ENCODE measurements around the gene SUCLG2. TPM values are rescaled to one million over a fixed set of nuclear protein-coding genes. Genes with fewer than 3 reads are reported as not detected.

The SUCLG2 gene
- total RNA-seq, 1 donor from 2014 or later: 20.8 TPM

DNA sequence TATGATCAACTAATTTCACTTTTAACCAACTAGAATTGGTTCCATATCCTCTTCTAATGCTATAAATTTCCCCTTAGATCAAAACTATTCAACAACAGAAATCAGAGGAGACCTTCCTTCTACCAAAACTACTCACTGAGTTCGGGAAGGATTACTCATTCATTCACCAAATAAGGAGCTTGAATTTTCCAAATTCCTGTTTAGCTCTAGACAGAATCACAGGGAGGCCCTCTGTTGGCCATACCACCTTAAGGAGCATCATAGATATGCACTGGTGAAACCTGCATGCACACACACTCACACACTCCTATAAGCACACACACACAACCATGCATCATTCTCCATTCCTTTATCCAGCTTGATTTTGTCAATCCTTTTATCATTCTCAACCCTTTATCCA, 49.0 kb downstream of the SUCLG2 start:
- Histone ChIP-seq H3K4me3 (ENCODE audit: insufficient read depth, low read depth, low read length) (no peak overlapping the region), H3K36me3 (ENCODE audit: insufficient read depth, low read length) (peaks cover 13% of the 10 kb centered on the region), H3K9me3 (ENCODE audit: insufficient read depth, low read depth, low read length) (no peaks in the 10 kb centered on the region), H3K4me1 (ENCODE audit: insufficient read depth, low read length) (peaks cover 8% of the 10 kb centered on the region), H2AFZ (ENCODE audit: low read depth, low read length) (no peak overlapping the region), H3K79me2 (ENCODE audit: insufficient read depth, low read length) (peaks cover 3% of the 10 kb centered on the region), H3K27me3 (ENCODE audit: insufficient read depth, low read length) (no peaks in the 10 kb centered on the region), H3K4me2 (ENCODE audit: low read length) (peak overlapping the region; percentile 23), H3K9ac (ENCODE audit: low read length) (no peak overlapping the region), H3K27ac (ENCODE audit: low read depth, low read length) (no peak overlapping the region), H4K20me1 (ENCODE audit: insufficient read depth, low read length) (peaks cover 3% of the 10 kb centered on the region)
- no peak overlapping the region for H3K4me3 Mint-ChIP-seq (ENCODE audit: unreplicated experiment)
- no peaks in the 10 kb centered on the region for H3K9me3 Mint-ChIP-seq (ENCODE audit: unreplicated experiment)
- peak; percentile 64 for FAIRE-seq
- peaks cover 2% of the 10 kb centered on the region for H3K36me3 Mint-ChIP-seq (ENCODE audit: low read depth, unreplicated experiment)
- TF ChIP-seq, protein P1, sequence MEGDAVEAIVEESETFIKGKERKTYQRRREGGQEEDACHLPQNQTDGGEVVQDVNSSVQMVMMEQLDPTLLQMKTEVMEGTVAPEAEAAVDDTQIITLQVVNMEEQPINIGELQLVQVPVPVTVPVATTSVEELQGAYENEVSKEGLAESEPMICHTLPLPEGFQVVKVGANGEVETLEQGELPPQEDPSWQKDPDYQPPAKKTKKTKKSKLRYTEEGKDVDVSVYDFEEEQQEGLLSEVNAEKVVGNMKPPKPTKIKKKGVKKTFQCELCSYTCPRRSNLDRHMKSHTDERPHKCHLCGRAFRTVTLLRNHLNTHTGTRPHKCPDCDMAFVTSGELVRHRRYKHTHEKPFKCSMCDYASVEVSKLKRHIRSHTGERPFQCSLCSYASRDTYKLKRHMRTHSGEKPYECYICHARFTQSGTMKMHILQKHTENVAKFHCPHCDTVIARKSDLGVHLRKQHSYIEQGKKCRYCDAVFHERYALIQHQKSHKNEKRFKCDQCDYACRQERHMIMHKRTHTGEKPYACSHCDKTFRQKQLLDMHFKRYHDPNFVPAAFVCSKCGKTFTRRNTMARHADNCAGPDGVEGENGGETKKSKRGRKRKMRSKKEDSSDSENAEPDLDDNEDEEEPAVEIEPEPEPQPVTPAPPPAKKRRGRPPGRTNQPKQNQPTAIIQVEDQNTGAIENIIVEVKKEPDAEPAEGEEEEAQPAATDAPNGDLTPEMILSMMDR (IDR thresholded peaks at IDR 0.05; ENCODE audit: insufficient read depth, low read depth, low read length): peak; percentile 24
- no peak for TF ChIP-seq EZH2 (IDR thresholded peaks at IDR 0.05; ENCODE audit: insufficient read depth, low read length)
- DNase-seq (ENCODE audit: low read depth): peak; percentile 78
- peaks cover 20% of the 10 kb centered on the region for H3K4me1 Mint-ChIP-seq (ENCODE audit: low read depth, unreplicated experiment)
- H3K27me3 Mint-ChIP-seq (ENCODE audit: low read depth, unreplicated experiment): no peaks in the 10 kb centered on the region
- H3K27ac Mint-ChIP-seq (ENCODE audit: unreplicated experiment): no peak overlapping the region

DNA sequence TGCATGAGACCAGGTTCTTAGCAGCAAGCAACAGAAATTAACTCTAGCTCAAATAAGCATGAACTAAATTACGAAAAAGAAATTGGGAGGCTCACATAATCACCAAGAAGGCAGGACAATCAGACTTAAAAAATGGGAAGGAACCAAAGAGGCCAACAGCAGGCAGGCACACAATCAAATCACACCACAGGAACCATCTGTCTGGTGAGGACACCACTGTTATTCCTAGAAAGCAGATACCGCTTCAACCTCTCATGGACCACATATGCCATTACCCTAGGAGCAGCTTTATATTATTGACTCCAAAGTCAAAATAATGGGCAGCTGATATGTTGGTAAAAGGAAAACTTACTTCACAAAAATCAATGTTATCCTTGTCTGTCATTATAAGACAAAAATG, 51.6 kb downstream of the SUCLG2 start:
- Histone ChIP-seq H3K27ac (ENCODE audit: low read depth, low read length) (no peak overlapping the region), H3K79me2 (ENCODE audit: insufficient read depth, low read length) (peaks cover 3% of the 10 kb centered on the region), H2AFZ (ENCODE audit: low read depth, low read length) (no peak overlapping the region), H3K9ac (ENCODE audit: low read length) (no peak overlapping the region), H3K4me2 (ENCODE audit: low read length) (no peak overlapping the region), H3K4me1 (ENCODE audit: insufficient read depth, low read length) (peaks cover 6% of the 10 kb centered on the region), H3K4me3 (ENCODE audit: insufficient read depth, low read depth, low read length) (no peak overlapping the region), H3K9me3 (ENCODE audit: insufficient read depth, low read depth, low read length) (no peaks in the 10 kb centered on the region), H3K36me3 (ENCODE audit: insufficient read depth, low read length) (peaks cover under 1% of the 10 kb centered on the region), H4K20me1 (ENCODE audit: insufficient read depth, low read length) (peaks cover 3% of the 10 kb centered on the region), H3K27me3 (ENCODE audit: insufficient read depth, low read length) (no peaks in the 10 kb centered on the region)
- no peaks in the 10 kb centered on the region for H3K27me3 Mint-ChIP-seq (ENCODE audit: low read depth, unreplicated experiment)
- peaks cover 18% of the 10 kb centered on the region for H3K4me1 Mint-ChIP-seq (ENCODE audit: low read depth, unreplicated experiment)
- no peak overlapping the region for H3K27ac Mint-ChIP-seq (ENCODE audit: unreplicated experiment)
- DNase-seq (ENCODE audit: low read depth) (no peak), FAIRE-seq (no peak)
- H3K4me3 Mint-ChIP-seq (ENCODE audit: unreplicated experiment): no peak overlapping the region
- no peaks in the 10 kb centered on the region for H3K9me3 Mint-ChIP-seq (ENCODE audit: unreplicated experiment)
- H3K36me3 Mint-ChIP-seq (ENCODE audit: low read depth, unreplicated experiment): peaks cover 5% of the 10 kb centered on the region
- TF ChIP-seq, protein P1 (IDR thresholded peaks at IDR 0.05; ENCODE audit: insufficient read depth, low read depth, low read length): no peak
- TF ChIP-seq EZH2 (IDR thresholded peaks at IDR 0.05; ENCODE audit: insufficient read depth, low read length): no peak

DNA sequence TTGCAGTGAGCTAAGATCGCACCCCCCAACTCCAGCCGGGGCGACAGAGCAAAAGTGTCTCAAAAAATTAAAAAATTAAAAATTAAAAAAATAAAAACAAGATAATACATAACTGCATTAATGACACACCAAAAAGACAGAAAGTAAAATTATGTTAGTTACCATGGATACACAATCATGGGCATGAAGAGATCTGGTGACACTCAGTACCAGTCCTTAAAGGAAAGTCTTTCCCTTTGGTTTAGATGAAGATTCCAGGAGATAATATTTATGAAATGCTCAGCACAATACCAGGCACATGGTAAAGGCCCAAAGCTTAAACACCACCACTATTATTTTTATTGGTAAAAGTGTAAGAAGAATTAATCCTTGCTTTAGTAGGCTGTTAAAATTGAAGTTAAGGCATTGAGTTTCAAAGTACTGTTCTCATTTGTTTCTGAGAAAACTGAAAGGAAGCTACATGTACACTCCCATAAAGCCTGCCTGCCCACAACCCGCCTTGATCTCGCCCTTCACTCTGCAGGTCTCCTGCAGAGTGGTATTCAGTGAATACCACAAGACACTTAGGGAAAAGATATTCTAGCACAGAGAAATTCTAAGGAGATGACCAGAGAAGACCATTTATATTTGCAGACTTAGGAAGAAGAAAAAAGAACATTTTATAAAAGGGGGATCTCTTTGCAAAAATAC, 52.3 kb downstream of the SUCLG2 start:
- peaks cover 3% of the 10 kb centered on the region for H4K20me1 ChIP-seq (ENCODE audit: insufficient read depth, low read length)
- no peaks in the 10 kb centered on the region for H3K9me3 Mint-ChIP-seq (ENCODE audit: unreplicated experiment)
- H3K36me3 ChIP-seq (ENCODE audit: insufficient read depth, low read length): no peaks in the 10 kb centered on the region
- peaks cover 6% of the 10 kb centered on the region for H3K4me1 ChIP-seq (ENCODE audit: insufficient read depth, low read length)
- H3K9ac ChIP-seq (ENCODE audit: low read length): no peak overlapping the region
- DNase-seq (ENCODE audit: low read depth): peak; percentile 18
- TF ChIP-seq, protein P1 (IDR thresholded peaks at IDR 0.05; ENCODE audit: insufficient read depth, low read depth, low read length): no peak
- no peak for TF ChIP-seq EZH2 (IDR thresholded peaks at IDR 0.05; ENCODE audit: insufficient read depth, low read length)
- no peak overlapping the region for H3K27ac Mint-ChIP-seq (ENCODE audit: unreplicated experiment)
- no peaks in the 10 kb centered on the region for H3K9me3 ChIP-seq (ENCODE audit: insufficient read depth, low read depth, low read length)
- H3K36me3 Mint-ChIP-seq (ENCODE audit: low read depth, unreplicated experiment): peaks cover 7% of the 10 kb centered on the region
- no peak overlapping the region for H3K4me2 ChIP-seq (ENCODE audit: low read length)
- no peak overlapping the region for H3K4me3 Mint-ChIP-seq (ENCODE audit: unreplicated experiment)
- FAIRE-seq: no peak
- H3K4me3 ChIP-seq (ENCODE audit: insufficient read depth, low read depth, low read length): no peak overlapping the region
- H3K4me1 Mint-ChIP-seq (ENCODE audit: low read depth, unreplicated experiment): peaks cover 18% of the 10 kb centered on the region
- H3K27ac ChIP-seq (ENCODE audit: low read depth, low read length): no peak overlapping the region
- H3K27me3 Mint-ChIP-seq (ENCODE audit: low read depth, unreplicated experiment): no peaks in the 10 kb centered on the region
- peaks cover 3% of the 10 kb centered on the region for H3K79me2 ChIP-seq (ENCODE audit: insufficient read depth, low read length)
- H3K27me3 ChIP-seq (ENCODE audit: insufficient read depth, low read length): no peaks in the 10 kb centered on the region
- H2AFZ ChIP-seq (ENCODE audit: low read depth, low read length): no peak overlapping the region
